ENCODE results near the gene MLN. TPM values are rescaled to one million over a fixed set of nuclear protein-coding genes. Genes with fewer than 3 reads are reported as not detected.

The MLN gene
- total RNA-seq, 1 experiment from 2014 or later, result not detected

DNA sequence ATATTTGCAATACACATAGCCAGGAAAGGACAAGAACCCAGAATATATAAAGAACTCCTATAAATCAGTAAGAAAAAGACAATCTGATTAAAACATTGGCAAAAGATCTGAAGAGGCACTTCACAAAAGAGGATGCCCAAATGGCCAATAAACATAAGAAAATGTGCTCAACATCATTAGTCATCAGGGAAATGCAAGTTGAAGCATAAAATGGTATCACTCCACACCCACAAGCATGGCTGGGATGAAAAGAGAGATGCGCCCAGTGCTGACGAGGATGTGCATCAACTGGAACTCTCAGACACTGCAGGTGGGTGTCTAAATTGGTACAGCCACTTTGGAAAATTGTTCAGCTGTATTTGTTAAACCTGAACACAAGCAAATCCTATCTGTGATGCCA lies 42.4 kb upstream of the MLN start:
- Mint-ChIP-seq H3K9me3 (no peaks in the 10 kb centered on the region), H3K27me3 (ENCODE audit: low read depth) (peaks cover 1% of the 10 kb centered on the region; the same call in 1 of the 2 replicates), H3K36me3 (ENCODE audit: insufficient read depth in 1 of 3, low read depth in 3 of 3) (no peaks in the 10 kb centered on the region), H3K4me3 (no peak overlapping the region), H3K4me1 (peaks cover 21 to 26% of the 10 kb centered on the region in 2 experiments), H3K27ac (no peak overlapping the region)
- H2BK15ac ChIP-seq (ENCODE audit: low read depth, low read length), result no peak overlapping the region
- H2AFZ ChIP-seq (ENCODE audit: low read length), result no peak overlapping the region
- TF ChIP-seq, protein P1, sequence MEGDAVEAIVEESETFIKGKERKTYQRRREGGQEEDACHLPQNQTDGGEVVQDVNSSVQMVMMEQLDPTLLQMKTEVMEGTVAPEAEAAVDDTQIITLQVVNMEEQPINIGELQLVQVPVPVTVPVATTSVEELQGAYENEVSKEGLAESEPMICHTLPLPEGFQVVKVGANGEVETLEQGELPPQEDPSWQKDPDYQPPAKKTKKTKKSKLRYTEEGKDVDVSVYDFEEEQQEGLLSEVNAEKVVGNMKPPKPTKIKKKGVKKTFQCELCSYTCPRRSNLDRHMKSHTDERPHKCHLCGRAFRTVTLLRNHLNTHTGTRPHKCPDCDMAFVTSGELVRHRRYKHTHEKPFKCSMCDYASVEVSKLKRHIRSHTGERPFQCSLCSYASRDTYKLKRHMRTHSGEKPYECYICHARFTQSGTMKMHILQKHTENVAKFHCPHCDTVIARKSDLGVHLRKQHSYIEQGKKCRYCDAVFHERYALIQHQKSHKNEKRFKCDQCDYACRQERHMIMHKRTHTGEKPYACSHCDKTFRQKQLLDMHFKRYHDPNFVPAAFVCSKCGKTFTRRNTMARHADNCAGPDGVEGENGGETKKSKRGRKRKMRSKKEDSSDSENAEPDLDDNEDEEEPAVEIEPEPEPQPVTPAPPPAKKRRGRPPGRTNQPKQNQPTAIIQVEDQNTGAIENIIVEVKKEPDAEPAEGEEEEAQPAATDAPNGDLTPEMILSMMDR (conservative IDR thresholded peaks at IDR 0.05), result no peak
- no peak overlapping the region for H2BK120ac ChIP-seq (ENCODE audit: low read depth, low read length, poor library complexity, severe bottlenecking)
- H3T11ph ChIP-seq (ENCODE audit: low read length), result no peak overlapping the region
- no peak overlapping the region for H3K23ac ChIP-seq (ENCODE audit: insufficient read length, low read depth, low read length)
- H2BK5ac ChIP-seq (ENCODE audit: insufficient read length, low read length), result no peak overlapping the region
- H3K9ac ChIP-seq (ENCODE audit: extremely low read depth, insufficient read length, low read length), result no peak overlapping the region
- WGBS (ENCODE audit: extremely low coverage, insufficient read length, low lambda C conversion rate), result no CpG with 5 or more reads among the region's 2 CpGs
- no peak overlapping the region for H2AK5ac ChIP-seq (ENCODE audit: insufficient read length, low read length)
- H3K18ac ChIP-seq (ENCODE audit: insufficient read length, low read depth, low read length), result no peak overlapping the region
- H3K79me1 ChIP-seq (ENCODE audit: insufficient read depth, low read depth, low read length, poor library complexity, severe bottlenecking), result no peaks in the 10 kb centered on the region
- H4K91ac ChIP-seq (ENCODE audit: insufficient read length, low read depth, low read length), result no peak overlapping the region
- H3K27ac ChIP-seq (ENCODE audit: insufficient read length, low read depth, low read length), result no peak overlapping the region
- H4K20me1 ChIP-seq (ENCODE audit: control insufficient read depth, insufficient read depth, insufficient read length), result no peaks in the 10 kb centered on the region
- no peak for DNase-seq
- no peaks in the 10 kb centered on the region for H3K79me2 ChIP-seq (ENCODE audit: insufficient read depth, low read length)
- no peaks in the 10 kb centered on the region for H3K27me3 ChIP-seq (ENCODE audit: insufficient read depth, low read length)
- no peak overlapping the region for H3K14ac ChIP-seq (ENCODE audit: insufficient read depth, low read length)
- no peak overlapping the region for H3K56ac ChIP-seq (ENCODE audit: insufficient read length, low read depth, low read length)
- no peaks in the 10 kb centered on the region for H3K9me3 ChIP-seq (ENCODE audit: control insufficient read depth, low read depth, low read length)
- H3K4ac ChIP-seq (ENCODE audit: low read depth, low read length), result no peak overlapping the region
- H3K23me2 ChIP-seq (ENCODE audit: insufficient read length, low read depth, low read length, poor library complexity, severe bottlenecking), result no peaks in the 10 kb centered on the region
- no peak overlapping the region for H2BK20ac ChIP-seq (ENCODE audit: low read depth, low read length, poor library complexity, severe bottlenecking)
- H3K4me1 ChIP-seq (ENCODE audit: insufficient read depth, low read length), result no peaks in the 10 kb centered on the region
- H4K5ac ChIP-seq (ENCODE audit: insufficient read length, low read depth, low read length), result no peak overlapping the region
- no peak overlapping the region for H4K8ac ChIP-seq (replicated peaks; ENCODE audit: insufficient read length, low read depth, low read length)
- H2BK12ac ChIP-seq (ENCODE audit: insufficient read length, low read depth, low read length), result no peak overlapping the region
- H3K4me2 ChIP-seq (ENCODE audit: insufficient read depth, insufficient read length, low read length), result no peak overlapping the region

Data from H9 (cell line).